ENCODE results near the gene ADD1.

Gene ADD1, protein sequence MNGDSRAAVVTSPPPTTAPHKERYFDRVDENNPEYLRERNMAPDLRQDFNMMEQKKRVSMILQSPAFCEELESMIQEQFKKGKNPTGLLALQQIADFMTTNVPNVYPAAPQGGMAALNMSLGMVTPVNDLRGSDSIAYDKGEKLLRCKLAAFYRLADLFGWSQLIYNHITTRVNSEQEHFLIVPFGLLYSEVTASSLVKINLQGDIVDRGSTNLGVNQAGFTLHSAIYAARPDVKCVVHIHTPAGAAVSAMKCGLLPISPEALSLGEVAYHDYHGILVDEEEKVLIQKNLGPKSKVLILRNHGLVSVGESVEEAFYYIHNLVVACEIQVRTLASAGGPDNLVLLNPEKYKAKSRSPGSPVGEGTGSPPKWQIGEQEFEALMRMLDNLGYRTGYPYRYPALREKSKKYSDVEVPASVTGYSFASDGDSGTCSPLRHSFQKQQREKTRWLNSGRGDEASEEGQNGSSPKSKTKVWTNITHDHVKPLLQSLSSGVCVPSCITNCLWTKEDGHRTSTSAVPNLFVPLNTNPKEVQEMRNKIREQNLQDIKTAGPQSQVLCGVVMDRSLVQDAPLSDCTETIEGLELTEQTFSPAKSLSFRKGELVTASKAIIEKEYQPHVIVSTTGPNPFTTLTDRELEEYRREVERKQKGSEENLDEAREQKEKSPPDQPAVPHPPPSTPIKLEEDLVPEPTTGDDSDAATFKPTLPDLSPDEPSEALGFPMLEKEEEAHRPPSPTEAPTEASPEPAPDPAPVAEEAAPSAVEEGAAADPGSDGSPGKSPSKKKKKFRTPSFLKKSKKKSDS

GRCh38 chr4:2843263-2843940 lies at the start of gene ADD1:
Gene ADD1, plus strand, starts transcription at chr4:2843844. Its CDS starts 32,072 bp downstream, at chr4:2875916.
- peak; percentile 82 to 93 (median 92) for DNase-seq (ENCODE audit: low read depth in 3 of 3)

GRCh38 chr4:2794486-2795299 lies 49.0 kb upstream of the ADD1 start:
- no peak for DNase-seq (ENCODE audit: low read depth in 3 of 3)

DNA sequence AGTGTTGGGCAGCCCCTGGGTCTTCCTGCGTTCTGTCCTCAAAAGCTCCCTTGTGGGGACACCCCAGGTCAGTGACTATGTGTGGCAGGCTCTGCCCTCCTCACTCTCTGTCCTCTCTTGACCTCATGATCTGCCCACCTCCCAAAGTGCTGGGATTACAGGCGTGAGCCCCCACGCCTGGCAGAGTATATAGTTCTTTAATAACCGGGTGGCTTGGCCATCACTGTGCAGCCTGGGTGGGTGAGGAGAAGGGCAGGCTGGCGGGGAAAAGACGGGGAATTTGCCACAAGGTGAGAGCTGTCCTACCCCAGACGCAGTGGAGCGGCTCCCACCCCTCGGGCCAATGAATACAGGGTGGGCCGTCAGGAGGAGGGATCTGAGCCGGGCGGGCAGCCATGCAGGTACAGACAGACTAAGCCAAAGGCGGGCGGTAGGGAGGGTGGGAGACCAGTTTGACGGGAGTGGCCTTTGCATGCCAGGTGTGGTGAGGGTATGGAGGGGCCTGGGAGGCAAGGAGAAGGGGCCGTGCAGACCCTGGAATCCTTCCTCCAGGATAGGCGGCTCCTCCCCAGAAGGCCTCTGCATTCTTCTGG lies 48.2 kb upstream of the ADD1 start:
- DNase-seq (ENCODE audit: low read depth in 3 of 3): no peak

DNA sequence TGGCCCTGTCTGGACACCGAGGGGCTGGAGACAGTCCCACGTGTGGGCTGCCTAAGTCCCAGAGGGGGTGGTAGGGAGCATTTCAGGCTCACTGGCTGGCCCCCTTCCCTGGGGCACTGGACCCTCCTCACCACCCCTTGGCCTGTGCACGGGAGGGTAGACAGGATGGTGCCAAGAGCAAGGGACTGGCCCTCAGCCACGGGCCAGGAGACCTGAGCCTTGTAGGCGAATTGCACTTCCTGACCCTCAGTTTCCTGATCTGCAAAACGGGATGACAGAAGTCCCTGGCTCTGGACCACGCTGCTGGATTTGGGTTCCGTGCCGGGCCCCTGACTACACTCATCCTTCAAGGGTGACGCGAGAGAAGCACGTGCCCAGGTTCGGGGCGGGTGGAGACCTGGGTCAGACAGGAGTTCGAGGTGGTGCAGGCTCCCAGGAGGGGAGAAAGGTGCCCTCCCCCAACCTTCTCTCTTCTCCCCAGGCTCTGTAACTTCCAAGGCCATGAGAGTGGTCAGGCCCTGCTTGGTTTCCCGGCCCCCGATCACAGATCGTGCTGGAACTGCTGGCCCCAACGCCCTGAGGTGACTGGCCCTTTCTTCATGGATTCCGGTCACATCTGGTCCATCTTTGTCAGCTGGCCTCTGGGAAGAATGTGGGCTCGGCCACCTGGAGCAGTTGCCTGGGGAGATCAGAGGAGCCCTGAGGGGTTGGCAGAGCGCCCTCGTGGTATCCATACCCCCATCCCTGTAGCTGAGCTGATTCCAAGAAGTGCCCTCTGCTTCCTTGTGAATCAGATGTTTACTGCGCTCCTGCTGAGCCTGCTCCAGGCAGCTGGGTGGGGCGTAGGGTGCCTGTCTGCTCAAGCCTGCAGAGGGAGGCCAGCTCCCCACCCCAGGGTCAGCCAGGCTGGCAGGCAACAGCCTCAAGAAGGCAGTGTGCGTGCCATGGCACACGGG lies 47.5 kb upstream of the ADD1 start:
- DNase-seq (ENCODE audit: low read depth in 3 of 3): no peak

DNA sequence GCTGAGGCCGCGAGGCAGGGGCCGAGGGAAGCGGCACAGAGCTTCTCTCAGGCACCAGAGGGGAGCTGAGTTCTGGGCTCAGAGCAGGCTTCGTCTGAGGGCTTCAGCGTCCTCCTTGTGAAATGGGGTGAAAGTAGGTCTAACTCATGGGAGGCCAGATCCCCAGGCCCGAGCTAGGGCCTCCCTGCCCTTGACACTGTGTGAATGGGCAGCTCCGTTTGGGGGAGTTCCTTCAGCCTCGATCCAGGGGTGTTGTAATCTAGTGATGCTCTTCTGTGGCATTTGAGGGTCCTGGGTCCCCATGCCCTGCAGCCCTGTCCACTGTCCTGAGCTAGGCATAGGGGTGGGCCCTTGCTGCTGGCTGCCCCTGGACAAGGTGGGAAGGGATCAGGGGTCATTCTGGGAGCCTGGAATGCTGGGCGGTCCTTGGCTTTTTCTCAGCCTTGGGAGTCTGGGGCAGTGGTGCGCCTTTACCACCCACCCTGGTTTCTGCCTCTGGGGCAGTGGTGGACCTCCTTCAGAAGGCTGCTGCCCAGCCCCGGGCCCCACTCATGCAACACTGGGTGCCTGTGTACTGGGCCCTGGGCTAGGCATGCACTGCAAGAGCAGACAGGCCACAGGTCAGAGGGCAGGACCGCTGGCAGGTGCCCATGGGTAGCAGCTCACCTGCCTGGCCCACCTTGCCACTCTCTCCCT lies 46.6 kb upstream of the ADD1 start:
- no peak for DNase-seq (ENCODE audit: low read depth in 3 of 3)

DNA sequence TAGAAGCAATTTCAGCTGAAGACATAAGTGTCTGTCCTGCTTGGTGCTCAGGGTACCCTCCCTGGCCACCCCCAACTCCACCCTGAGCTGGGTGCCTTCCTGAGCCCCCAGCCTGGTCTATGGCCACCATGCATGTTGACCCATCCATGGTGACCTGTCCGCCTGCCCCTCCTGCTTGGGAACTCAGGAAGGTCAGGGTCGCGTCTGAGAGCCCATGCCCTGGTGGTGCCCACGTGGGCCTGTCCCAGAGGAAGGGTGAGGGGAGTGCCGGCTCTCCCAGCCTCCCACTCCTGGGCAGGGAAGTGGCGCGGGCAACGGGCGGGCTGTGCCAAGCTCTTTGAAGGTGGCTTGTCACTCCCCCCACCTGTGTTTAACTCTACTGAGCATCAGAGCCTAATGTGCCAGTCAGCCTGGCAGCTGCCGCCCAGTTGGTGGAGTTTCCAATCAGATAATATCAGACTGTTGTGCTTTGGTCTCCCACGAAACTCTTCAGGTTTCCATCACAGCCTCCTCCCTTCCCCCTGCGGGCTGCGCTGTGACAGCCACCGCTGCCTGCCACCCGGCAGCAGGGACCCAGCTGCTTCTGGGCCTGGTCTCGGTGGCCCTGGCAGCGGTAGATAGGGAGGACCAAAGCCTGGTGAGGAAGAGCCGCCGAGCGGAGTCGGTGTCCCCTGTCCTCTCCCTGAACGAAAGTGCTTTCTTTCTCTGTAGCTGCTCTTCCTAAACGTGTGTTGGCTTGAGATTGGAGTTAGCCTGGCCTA lies 45.9 kb upstream of the ADD1 start:
- peak in 1 of 3 experiments; percentile 54 for DNase-seq (ENCODE audit: low read depth in 3 of 3)

GRCh38 chr4:2798399-2799223 lies 45.0 kb upstream of the ADD1 start:
- DNase-seq (ENCODE audit: low read depth in 3 of 3): no peak

DNA sequence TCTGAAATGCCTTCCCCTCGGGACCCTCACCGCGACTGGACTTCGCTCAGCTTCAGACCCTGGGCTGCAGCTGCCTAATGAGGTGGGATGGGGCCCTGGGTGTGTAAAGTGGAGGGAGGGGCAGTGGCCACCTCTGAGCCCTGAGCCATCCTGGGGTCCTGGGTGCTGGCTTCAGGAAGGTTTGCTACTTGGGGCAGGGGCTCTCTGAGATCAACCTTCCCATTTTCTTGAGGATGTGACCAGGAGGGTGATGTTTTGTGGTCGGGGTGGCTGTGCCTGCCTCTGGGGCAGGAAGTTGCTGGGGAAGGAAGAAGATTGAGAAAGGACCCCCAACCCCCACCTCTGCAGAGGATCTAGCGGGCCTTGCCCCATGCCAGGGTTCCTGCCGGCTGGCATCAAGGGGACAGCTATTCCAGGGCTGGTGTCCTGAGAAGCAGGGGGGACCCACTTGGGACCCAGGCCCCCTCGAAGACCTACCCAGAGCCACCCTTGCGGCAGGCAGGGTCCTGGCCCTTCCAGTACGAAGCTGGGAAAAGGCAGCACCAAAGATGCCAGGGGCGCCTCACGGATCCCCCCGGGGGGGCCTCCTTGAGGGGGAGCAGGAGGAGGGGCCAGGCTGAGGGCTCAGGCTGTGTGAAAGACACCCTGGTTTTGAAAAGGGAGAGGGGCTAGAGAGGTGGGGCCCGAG lies 44.3 kb upstream of the ADD1 start:
- no peak for DNase-seq (ENCODE audit: low read depth in 3 of 3)

DNA sequence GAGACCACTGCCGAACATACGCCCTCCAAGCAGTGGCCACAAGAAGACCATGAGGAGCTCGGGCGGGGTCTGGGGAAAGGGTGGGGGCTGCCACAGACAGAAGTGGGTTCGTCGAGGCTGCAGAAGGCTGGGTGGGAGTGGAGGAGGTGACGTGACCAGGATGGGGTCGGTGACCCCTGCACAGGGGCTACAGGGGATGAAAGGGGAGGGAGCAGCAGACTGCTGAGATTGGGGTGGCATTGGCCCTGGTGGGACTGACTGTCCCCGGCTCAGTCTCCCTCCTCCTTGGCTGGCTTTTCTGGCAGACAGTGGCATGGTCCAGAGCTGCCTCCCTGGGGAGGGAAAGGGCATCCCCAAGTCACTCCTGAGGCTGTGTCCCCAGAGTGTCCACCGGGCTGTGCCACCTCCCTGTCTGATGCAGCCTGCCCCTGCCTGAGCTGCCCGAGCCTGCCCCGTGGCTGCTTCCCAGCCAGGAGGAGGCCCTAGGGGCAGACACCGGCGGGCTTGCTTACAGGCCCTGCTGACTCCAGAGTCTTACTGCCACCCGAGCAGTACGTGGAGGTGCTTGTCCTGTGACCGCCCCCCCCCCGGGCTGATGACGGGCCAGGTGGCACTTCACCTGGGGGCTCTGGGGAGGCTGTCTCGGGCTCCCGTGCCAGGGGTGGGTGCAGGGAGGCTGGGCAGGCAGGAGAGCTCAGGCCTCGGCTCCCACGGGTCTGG lies 43.5 kb upstream of the ADD1 start:
- no peak for DNase-seq (ENCODE audit: low read depth in 3 of 3)

GRCh38 chr4:2800691-2801596 lies 42.7 kb upstream of the ADD1 start:
- no peak for DNase-seq (ENCODE audit: low read depth in 3 of 3)

DNA sequence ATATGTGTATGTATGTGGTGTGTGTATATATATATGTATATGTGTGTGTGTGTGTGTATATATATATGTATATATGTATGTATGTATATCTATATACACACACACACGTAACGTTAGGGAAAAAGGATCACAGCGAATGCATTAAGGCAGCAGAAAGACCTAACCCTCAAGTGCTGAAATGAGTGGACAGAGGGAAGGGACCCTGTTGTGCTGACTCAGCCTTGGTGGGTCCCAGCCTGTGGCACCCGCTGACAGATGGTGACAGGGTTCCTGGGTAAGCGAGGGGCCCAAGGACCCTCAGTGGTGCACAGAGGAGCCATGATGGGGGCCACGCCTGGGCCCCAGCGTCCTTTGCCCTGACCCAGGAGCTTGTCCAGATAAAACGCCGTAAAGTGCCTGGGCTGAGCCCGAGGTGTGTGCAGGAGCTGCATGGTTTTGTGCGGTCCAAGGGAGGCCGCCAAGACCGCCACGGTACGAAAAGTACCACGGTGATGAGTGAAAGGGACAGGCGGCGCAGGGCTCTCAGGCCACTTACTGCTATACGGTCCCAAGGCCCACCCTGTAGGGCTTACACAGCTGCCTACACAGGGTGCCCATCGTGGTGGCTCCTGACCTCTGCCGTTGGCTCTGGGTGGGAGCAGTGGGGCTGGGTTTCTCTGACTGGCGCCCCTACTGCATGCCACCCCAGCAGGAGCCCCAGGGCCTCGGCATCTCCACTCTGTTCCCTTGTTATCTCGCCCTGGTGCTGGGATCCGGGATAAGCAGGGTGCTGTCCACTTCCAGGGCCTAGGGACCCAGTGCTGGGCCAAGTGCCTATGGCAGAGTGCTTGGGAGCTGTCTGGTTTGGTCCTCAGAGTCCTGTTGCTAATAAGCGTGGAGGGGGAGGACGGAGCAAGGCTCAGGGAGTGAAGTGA lies 40.8 kb upstream of the ADD1 start:
- DNase-seq (ENCODE audit: low read depth in 3 of 3): no peak

DNA sequence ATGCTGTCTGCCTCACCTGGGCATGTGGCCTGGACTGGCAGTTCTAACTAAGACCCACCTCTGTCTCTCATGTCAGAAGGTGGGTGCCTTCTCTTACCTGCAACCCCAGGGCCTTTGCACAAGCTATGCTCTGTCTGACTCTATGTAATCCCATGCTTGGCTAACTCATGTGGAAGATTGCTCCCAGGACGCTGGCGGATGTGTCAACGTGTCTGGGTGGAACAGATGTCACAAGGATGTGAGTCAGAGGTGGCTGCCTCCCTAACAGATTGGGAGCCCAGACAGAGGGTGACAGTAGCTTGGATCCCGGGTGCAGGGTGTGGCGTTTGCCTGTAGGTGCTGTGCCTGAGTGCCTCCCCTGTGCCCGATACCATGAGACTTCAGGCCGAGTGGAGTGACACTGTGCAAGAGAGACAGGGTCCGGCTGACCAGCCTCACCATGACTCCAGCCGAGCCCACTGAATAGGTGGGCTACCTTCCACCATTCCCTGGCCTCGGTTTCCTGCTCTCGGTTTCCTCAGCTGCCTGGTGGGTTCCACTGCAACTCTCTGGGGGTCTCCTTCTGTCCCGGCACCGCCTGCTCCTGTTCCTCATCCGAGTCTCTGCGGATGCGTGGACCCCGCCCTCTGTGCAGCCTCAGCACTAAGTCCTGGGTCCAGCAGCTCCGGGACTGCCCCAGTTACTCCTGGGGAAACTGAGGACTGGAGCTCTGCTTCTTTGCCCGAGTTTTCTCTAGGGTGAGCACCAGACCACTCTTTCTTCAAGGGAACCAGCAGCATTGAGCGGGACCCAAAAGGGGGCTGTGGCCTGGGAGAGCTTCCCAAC lies 39.8 kb upstream of the ADD1 start:
- no peak for DNase-seq (ENCODE audit: low read depth in 3 of 3)

DNA sequence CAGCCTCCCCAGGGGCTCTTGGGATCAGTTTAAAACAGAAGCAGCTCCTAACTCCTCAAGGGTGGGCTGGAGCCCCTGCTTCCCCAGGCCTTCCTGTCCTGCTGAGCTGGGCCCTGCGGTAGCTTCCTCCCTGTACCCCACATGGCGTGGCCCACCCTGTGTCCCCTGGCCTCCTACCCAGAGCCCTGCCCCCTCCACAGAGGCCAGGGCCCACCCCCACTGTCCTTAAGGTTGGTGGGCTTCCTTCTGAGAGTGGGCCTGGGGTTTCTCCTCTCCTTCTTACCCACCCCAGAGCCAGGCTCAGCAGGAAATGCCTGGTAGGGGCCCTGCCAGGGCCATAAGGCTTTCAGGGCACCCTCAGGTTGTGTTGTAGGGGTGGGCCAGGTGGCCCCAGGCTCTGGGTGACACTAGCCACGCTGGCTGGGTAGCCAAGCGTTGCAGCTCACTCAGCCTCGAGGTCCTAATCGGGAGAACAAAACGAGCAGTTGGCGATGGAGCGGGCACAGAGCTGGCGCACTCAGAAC lies 39.1 kb upstream of the ADD1 start:
- DNase-seq (ENCODE audit: low read depth in 3 of 3): no peak

Measured in stimulated activated CD4-positive, alpha-beta T cell treated with anti-CD3 and anti-CD28 coated beads, TNF-alpha, amount 100 ng/mL, for 4 hours (primary cell).